HG03432 (cell line): ENCODE measurements around the gene SPRR2B.
"Not testable (repeated sequence)": the region's sequence is repeated elsewhere in the genome, so short reads cannot be mapped to it uniquely, and the experiment has no call there.

ENCODE experiments used
- ATAC-seq: cut with Tn5 transposase; IDR thresholded peaks from one replicate; pipeline ENCODE4 v1.9.1; 2021; ENCODE audit warnings: mild to moderate bottlenecking, moderate library complexity; ENCODE audit not compliant: unreplicated experiment

Gene SPRR2B

DNA sequence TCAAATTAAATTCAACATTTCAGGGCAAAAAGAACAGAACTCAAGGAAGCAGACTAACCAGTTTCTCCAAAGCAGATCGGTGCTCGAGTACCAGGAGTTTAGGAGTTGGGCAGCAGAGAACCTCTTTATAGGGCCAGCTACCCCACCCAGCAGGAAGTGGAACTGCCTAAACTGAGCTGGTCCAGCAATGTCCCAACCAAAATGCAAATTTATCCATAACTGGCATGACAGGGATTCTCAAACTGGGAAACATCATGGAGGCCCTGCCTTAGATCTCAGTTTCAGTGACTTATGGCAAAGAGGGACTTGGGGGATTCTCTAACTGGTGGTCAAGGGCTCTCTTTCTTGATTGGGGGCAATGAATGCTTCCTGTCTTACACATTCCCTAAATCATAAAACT lies at the start of gene SPRR2B:
SPRR2B (minus strand) TSS at position 101 of the 400 bp plus-strand sequence. CDS start 772 bp downstream, outside the sequence.
- no peak for ATAC-seq

- ATAC-seq = no peak
These were observed 49.5 kb upstream of the SPRR2B start for GRCh38 chr1:153120945-153121344.

DNA sequence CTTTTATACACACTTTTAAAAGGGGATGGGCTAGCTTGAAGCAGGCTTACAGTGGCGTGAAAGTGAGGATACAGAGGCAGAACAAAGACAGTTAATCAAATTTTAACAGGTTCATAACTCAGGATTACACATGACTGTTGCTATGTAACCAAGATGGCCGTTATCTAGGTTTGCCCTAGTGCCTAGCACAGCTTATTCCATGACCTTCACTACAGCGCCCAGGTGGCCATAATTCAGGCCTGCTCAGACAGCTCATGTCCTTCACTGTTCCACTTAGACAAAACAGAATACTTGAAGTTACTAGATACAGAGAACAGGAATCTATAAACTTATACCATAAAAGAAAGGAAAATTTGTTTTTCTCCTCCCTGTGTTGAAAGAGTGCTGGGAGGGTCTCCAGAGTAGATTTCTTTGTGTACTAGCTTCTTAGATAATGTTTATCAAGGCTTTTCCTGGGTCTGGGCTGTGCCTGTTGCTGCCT lies 48.1 kb upstream of the SPRR2B start:
- ATAC-seq = no peak

GRCh38 chr1:153115264-153115663 lies 43.9 kb upstream of the SPRR2B start:
- not testable (repeated sequence) for ATAC-seq

DNA sequence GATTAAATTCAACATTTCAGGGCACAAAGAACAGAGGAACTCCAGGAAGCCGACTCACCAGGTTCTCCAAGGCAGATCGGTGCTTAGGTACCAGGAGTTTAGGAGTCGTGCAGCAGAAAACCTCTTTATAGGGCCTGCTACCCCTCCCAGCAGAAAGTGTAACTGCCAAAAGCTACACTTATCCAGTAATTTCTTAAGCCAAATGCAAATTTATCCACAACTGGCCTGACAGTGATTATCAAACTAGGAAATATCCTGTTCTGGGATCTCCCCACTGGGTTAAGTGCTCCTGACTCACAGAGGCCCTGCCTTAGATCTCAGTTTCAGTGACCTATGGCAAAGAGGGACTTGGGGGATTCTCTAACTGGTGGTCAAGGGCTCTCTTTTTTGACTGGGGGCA lies 42.0 kb upstream of the SPRR2B start, which contains the start of gene SPRR2F:
SPRR2F (minus strand) TSS at position 101 of the 400 bp plus-strand sequence. CDS start 783 bp downstream, outside the sequence.
- ATAC-seq = no peak

DNA sequence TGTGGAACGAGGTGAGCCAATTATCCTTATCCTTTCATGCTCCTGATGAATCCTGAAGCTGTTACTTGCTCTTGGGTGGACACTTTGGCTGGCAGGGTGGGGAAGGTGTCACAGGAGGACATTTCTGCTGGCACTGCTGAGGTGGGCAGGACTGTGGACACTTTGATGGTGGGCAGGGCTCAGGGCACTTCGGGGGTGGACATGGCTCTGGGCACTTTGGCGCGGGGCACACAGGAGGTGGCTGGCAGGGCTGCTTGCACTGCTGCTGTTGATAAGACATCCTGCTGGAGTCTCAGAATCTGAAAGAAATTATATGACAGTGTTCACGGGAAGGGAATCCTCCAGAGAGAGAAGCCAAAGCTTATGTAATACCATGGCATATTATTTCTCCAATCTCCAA lies 41.0 kb upstream of the SPRR2B start:
- not testable (repeated sequence) for ATAC-seq

DNA sequence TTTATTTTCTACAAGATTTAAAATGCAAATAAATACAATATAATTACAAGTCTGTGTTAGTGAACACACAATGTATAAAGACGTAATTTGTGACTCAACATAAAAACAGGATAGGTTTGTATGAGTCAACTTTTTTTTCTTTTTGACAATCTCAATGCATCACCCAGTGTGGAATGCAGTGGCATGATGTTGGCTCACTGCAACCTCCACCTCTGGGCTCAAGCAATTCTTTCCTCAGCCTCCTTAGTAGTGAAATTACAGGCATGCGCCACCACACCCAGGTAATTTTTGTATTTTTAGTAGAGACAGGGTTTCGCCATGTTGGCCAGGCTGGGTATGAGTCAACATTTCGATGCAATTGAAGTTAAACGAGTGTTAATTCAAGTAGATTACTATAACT lies 28.8 kb upstream of the SPRR2B start:
- ATAC-seq = no peak

GRCh38 chr1:153099461-153100045 lies 28.1 kb upstream of the SPRR2B start:
- no peak for ATAC-seq

DNA sequence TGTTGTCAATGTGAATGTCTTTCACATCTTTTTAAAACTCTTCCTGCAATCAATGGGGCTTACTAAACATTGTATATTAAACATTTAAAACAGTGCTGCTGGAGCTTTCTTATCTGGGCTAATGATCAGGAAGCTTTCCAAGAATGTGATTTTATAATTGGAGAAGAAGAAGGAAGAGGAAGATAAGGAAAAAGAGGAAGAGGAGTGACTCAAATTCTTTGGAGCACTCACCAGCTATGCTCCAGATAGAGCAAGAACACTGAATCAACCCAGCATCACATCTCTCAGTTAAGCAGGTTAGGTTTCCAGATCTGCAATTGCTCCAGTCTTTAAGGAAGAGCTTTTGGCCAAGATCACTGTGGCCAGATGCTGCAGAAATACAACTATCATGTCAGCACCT lies 24.4 kb upstream of the SPRR2B start:
- ATAC-seq = no peak

DNA sequence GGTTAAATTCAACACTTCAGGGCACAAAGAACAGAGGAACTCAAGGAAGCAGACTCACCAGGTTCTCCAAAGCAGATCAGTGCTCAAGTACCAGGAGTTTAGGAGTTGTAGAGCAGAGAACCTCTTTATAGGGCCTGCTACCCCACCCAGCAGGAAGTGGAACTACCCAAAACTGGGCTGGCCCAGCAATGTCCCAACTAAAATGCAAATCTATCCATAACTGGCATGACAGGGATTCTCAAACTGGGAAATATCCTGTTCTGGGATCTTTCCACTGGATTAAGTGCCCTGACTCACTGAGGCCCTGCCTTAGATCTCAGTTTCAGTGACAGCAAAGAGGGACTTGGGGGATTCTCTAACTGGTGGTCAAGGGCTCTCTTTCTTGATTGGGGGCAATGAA lies 23.0 kb upstream of the SPRR2B start, which contains the start of gene SPRR2E:
SPRR2E (minus strand) TSS at position 101 of the 400 bp plus-strand sequence. CDS start 775 bp downstream, outside the sequence.
- ATAC-seq = no peak

DNA sequence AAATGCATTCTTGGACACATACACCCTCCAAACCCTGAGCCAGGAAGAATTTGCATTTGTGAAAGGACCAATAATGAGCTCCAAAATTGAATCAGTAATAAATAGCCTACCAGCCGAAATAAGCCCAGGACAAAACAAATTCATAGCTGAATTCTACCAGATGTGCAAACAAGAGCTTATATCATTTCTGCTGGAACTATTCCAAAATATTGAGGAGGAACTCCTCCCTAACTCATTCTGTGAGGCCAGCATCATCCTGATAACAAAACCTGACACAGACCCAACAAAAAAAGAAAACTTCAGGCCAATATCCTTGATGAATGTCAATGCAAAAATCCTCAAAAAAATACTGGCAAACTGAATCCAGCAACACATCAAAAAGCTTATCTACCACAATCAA lies 16.2 kb upstream of the SPRR2B start:
- ATAC-seq = no peak

- no peak for ATAC-seq
These were observed 10.3 kb upstream of the SPRR2B start for GRCh38 chr1:153081736-153082135.

DNA sequence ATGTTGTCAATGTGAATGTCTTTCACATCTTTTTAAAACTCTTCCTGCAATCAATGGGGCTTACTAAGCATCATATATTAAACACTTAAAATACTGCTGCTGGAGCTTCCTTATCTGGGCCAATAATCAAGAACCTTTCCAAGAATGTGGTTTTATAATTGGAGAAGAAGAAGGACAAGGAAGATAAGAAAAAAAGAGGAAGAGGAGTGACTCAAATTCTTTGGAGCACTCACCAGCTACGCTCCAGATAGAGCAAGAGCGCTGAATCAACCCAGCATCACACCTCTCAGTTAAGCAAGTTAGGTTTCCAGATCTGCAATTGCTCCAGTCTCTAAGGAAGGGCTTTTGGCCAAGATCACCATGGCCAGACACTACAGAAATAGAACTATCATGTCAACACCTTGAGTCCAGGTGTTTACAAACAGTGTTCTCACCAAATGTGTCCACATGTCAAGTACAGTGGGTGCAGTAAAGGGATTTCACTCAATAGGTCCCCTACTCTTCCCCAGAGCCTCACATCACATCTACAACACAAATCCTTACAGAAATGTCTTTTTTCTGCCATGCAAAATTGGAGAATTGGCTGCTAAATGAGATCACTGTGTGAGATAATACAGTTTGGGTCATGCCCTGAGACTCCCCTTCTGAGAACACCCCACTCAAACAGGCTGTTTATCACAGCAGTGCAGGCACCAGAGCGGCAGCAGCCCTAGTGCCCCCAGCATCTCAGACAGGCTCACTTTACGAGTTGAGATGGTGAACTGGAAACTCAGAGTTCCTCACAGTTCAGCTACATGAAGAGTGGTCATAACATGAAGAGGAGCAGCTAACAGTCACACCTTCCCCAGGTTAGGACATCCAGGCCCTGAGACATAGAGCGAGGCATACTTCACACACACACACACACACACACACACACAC lies 1.7 kb upstream of the SPRR2B start:
- no peak for ATAC-seq

- no peak for ATAC-seq
These were observed 1.2 kb downstream of the SPRR2B start for GRCh38 chr1:153070243-153070642.

GRCh38 chr1:153058826-153059784 lies 12.3 kb downstream of the SPRR2B start:
- no peak for ATAC-seq

- no peak for ATAC-seq
These were observed 13.3 kb downstream of the SPRR2B start for GRCh38 chr1:153058154-153058553.

- ATAC-seq = no peak
These were observed 14.0 kb downstream of the SPRR2B start, which contains the start of gene SPRR2A for GRCh38 chr1:153057375-153057774. SPRR2A (minus strand) TSS chr1:153057512; CDS start chr1:153056735, 777 bp downstream.

GRCh38 chr1:153056111-153056510 lies 15.3 kb downstream of the SPRR2B start:
- ATAC-seq = not testable (repeated sequence)

- no peak for ATAC-seq
These were observed 22.2 kb downstream of the SPRR2B start for GRCh38 chr1:153049211-153049610.

DNA sequence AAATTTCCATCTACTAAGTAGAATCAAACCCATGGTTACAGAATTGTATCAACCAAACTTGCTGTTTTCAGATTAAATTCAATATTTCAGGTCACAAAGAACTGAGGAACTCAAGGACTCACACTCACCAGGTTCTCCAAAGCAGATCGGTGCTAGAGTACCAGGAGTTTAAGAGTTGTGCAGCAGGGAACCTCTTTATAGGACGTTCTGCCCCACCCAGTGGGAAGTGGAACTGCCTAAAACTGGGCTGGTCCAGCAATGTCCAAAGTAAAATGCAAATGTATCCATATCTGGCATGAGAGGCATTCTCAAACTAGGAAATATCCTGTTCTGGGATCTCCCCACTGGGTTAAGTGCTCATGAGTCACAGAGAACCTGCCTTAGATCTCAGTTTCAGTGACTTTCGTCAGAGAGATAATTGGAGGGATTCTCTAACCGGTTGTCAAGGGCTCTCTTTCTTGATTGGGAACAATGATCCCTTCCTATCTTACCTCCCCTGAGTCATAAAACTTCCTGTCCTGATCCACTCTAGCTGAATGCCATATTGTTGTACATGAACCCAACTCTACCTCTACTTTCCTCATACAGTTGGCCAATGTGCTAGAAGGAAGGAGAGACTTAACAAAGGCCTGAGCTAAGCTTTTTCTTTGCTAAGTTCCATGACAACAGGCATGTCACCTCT lies 30.3 kb downstream of the SPRR2B start, which contains the start of gene SPRR2D:
SPRR2D (minus strand) TSS at position 171 of the 682 bp plus-strand sequence. CDS start 774 bp downstream, outside the sequence.
- ATAC-seq = no peak
